Stimulated activated CD4-positive, alpha-beta T cell treated with anti-CD3 and anti-CD28 coated beads, Interleukin-2, amount 100 ng/mL, for 48 hours (primary cell): ENCODE measurements around the gene NOA1.
"Not testable (repeated sequence)": the region's sequence is repeated elsewhere in the genome, so short reads cannot be mapped to it uniquely, and the experiment has no call there.

ENCODE experiments used
- DNase-seq, 2 donors: peaks; one replicate each; pipeline ENCODE4 v3.0.0-alpha.2; 2020

The NOA1 gene

GRCh38 chr4:56953680-56954520 lies 23.5 kb downstream of the NOA1 start:
- DNase-seq, result no peak

- no peak for DNase-seq
Observed at GRCh38 chr4:56941403-56941802, 36.0 kb downstream of the NOA1 start.

GRCh38 chr4:56940971-56941370 lies 36.4 kb downstream of the NOA1 start:
- DNase-seq, result no peak

- no peak for DNase-seq
Observed at GRCh38 chr4:56940403-56940802, 37.0 kb downstream of the NOA1 start.

- DNase-seq, result not testable (repeated sequence)
Observed at GRCh38 chr4:56939826-56940225, 37.6 kb downstream of the NOA1 start.

GRCh38 chr4:56937262-56937661 lies 40.1 kb downstream of the NOA1 start:
- DNase-seq, result no peak

- DNase-seq, result no peak
Observed at GRCh38 chr4:56931924-56932323, 45.5 kb downstream of the NOA1 start.

DNA sequence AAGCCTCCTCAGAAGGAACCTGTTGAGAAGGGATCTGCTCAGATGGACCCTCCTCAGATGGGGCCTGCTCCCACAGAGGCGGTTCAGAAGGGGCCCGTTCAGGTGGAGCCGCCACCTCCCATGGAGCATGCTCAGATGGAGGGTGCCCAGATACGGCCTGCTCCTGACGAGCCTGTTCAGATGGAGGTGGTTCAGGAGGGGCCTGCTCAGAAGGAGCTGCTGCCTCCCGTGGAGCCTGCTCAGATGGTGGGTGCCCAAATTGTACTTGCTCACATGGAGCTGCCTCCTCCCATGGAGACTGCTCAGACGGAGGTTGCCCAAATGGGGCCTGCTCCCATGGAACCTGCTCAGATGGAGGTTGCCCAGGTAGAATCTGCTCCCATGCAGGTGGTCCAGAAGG lies 46.8 kb downstream of the NOA1 start:
- no peak for DNase-seq

GRCh38 chr4:56927196-56927595 lies 50.2 kb downstream of the NOA1 start:
- DNase-seq, result no peak

DNA sequence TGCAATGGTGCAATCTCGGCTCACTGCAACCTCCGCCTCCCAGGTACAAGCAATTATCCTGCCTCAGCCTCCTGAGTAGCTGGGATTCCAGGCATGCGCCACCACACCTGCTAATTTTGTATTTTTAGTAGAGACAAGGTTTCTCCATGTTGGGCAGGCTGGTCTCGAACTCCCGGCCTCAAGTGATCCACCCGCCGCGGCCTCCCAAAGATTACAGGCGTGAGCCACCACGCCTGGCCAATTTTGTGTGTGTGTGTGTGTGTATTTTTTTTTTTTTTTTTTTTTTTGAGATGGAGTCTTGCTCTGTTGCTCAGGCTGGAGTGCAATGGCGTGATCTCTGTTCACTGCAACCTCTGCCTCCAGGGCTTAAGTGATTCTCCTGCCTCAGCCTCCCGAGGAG lies 62.4 kb downstream of the NOA1 start:
- DNase-seq, result not testable (repeated sequence)

DNA sequence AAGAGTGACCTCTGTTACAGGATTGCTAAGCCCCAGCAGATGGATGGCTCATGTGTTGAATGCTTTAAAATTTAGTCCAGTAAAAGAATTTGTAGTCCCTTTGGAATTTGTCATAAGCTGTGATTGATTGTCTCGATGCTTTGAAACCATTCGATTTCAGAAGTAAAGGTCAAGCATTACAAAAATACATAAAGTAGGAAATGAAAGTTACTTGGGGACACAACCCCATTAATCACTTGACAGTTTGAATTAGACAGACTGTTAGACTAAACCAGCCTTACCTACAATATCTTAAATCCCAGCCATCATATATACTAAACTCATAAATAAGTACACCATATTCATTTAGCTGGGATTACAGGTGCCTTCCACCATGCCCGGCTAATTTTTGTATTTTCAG lies 63.1 kb downstream of the NOA1 start:
- DNase-seq, result no peak
